AG08395 (cell line): ENCODE measurements around the gene SAXO1.
A peak's percentile ranks its signal among the peaks of the same experiment; 100 is the strongest.
"Not testable (repeated sequence)": the region's sequence is repeated elsewhere in the genome, so short reads cannot be mapped to it uniquely, and the experiment has no call there.

Experiments used
- DNase-seq: peaks from one replicate; pipeline ENCODE4 v3.0.0; 2012; ENCODE audit warnings: mixed read lengths, low spot score

Gene SAXO1

GRCh38 chr9:19033015-19033414, at the start of gene SAXO1:
Gene SAXO1 (minus strand): TSS chr9:19033209. CDS start chr9:19032908, 301 bp downstream.
- no peak for DNase-seq

- no peak for DNase-seq
These were observed 41.8 kb upstream of the SAXO1 start for GRCh38 chr9:19074836-19075235.

GRCh38 chr9:19074229-19074628, 41.2 kb upstream of the SAXO1 start:
- no peak for DNase-seq

- no peak for DNase-seq
These were observed 24.0 kb upstream of the SAXO1 start for GRCh38 chr9:19057033-19057432.

GRCh38 chr9:19050637-19051591, 17.9 kb upstream of the SAXO1 start:
- DNase-seq: no peak

GRCh38 chr9:19049917-19050636, 17.1 kb upstream of the SAXO1 start:
- peak; percentile 27 for DNase-seq

GRCh38 chr9:19048966-19049916, 16.2 kb upstream of the SAXO1 start, which contains the start of gene RRAGA:
Gene RRAGA (plus strand): TSS chr9:19049427. CDS start chr9:19049660, 233 bp downstream.
- peak; percentile 96 for DNase-seq

GRCh38 chr9:19036611-19037010, 3.6 kb upstream of the SAXO1 start:
- DNase-seq: no peak

- DNase-seq: no peak
These were observed 603 bp downstream of the SAXO1 start for GRCh38 chr9:19032406-19032805.

GRCh38 chr9:19030899-19031298, 2.1 kb downstream of the SAXO1 start:
- DNase-seq: peak; percentile 52

GRCh38 chr9:19028835-19029451, 4.1 kb downstream of the SAXO1 start:
- DNase-seq: peak; percentile 86

GRCh38 chr9:19027825-19028224, 5.2 kb downstream of the SAXO1 start:
- no peak for DNase-seq

- DNase-seq: no peak
These were observed 6.6 kb downstream of the SAXO1 start for GRCh38 chr9:19026375-19026774.

GRCh38 chr9:19023078-19023477, 9.9 kb downstream of the SAXO1 start:
- no peak for DNase-seq

GRCh38 chr9:19022206-19022605, 10.8 kb downstream of the SAXO1 start:
- no peak for DNase-seq

GRCh38 chr9:19021649-19022048, 11.4 kb downstream of the SAXO1 start:
- DNase-seq: not testable (repeated sequence)

GRCh38 chr9:19020886-19021455, 12.0 kb downstream of the SAXO1 start:
- DNase-seq: no peak

GRCh38 chr9:19018201-19018600, 14.8 kb downstream of the SAXO1 start:
- no peak for DNase-seq

- no peak for DNase-seq
These were observed 23.5 kb downstream of the SAXO1 start for GRCh38 chr9:19009391-19009965.

- no peak for DNase-seq
These were observed 32.9 kb downstream of the SAXO1 start for GRCh38 chr9:19000133-19000532.
